Astrocyte of the cerebellum (primary cell): ENCODE data around the gene C1orf87.

Experiments
- DNase-seq: peaks from one replicate; pipeline ENCODE4 v3.0.0-alpha.2; 2011; ENCODE audit warnings: low read depth
- H3K4me3 ChIP-seq: 2 replicates; pipeline ENCODE4 v1.5.1; 2011; ENCODE audit warnings: mild to moderate bottlenecking, low read depth, low read length, moderate library complexity
- CTCF ChIP-seq: IDR thresholded peaks from 2 replicates; pipeline ENCODE4 v1.5.1; 2012; ENCODE audit warnings: low read length, low read depth, moderate library complexity, mild to moderate bottlenecking; ENCODE audit errors: missing control alignments
- in situ Hi-C: cut with HindIII; loops from 2 replicates; pipeline ENCODE4 v1.10.0; 2017; ENCODE audit warnings: low sequenced_read_pairs

The C1orf87 gene

GRCh38 chr1:60054374-60054773, 19.2 kb downstream of the C1orf87 start:
- H3K4me3 ChIP-seq: no peak overlapping the region
- no peak for DNase-seq
- in situ Hi-C loops: no loop called here
- TF ChIP-seq CTCF: no peak

- in situ Hi-C loops: no loop called here
- no peak overlapping the region for H3K4me3 ChIP-seq
- DNase-seq: no peak
- TF ChIP-seq CTCF: no peak
Observed at GRCh38 chr1:60052601-60053000, 21.0 kb downstream of the C1orf87 start.

DNA sequence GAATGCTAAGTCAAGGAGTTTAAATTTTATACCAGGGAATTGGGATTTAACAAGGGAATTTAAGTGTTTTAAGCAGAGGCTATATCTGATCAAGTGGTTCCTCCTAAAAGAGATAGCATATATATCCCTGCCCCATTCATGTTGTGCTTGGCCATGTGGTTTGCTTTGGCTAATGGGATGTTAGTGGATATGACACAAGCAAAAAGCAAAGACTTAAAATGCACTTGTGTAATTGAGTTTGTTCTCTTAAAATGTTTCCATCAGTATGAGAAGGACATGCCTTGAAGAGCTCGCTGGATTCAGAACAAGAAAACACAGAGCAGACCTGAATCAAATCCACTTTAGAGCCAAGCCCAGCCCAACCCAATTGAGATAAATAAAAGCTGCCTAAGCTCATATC, 22.4 kb downstream of the C1orf87 start:
- TF ChIP-seq CTCF: no peak
- DNase-seq: no peak
- no peak overlapping the region for H3K4me3 ChIP-seq
- in situ Hi-C loops: no loop called here

- no peak for TF ChIP-seq CTCF
- no peak for DNase-seq
- no peak overlapping the region for H3K4me3 ChIP-seq
- in situ Hi-C loops: no loop called here
Observed at GRCh38 chr1:60049188-60049587, 24.4 kb downstream of the C1orf87 start.

DNA sequence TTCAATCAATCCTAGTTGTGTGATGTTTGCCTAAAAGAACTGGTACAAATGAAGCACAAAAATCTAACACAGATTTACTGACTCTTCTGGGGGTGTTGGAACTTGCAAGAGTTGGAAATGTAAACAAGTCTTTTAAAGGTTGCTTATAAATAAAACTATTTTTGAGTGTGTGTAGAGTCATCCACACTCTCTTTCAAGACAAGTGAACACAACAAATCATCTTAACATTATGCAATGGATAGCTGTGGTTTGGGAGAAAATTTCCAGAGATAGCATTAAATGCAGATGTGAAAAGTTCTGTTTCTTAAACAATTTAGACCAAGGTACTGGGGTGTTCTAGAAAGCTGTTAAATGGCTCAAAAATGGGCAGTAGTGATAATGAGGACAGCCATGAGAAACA, 28.7 kb downstream of the C1orf87 start:
- in situ Hi-C loops: no loop called here
- H3K4me3 ChIP-seq: no peak overlapping the region
- TF ChIP-seq CTCF: no peak
- no peak for DNase-seq

- in situ Hi-C loops: no loop called here
- no peak for TF ChIP-seq CTCF
- no peak for DNase-seq
- H3K4me3 ChIP-seq: no peak overlapping the region
Observed at GRCh38 chr1:60041783-60042182, 31.8 kb downstream of the C1orf87 start.

DNA sequence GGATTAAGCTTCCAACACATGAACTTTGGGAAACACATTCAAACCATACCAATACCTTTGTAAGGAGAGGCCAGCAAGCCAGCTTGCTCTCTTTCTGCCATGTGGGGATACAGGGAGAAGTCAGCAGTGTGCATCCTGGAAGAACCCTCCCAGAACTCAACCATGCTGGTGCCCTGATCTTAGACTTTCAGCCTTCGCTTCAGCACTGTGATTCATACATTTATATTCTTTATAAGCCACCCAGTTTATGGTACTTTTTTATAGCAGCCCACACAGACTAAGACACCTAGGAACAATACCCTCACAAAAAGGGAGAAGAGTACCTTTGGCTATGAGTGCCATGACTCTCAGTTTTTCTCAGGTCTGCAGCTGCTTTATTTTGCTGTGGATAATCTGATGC, 35.9 kb downstream of the C1orf87 start:
- no peak overlapping the region for H3K4me3 ChIP-seq
- no peak for DNase-seq
- no peak for TF ChIP-seq CTCF
- in situ Hi-C loops: no loop called here
